T-helper 1 cell (primary cell): ENCODE measurements around the gene PRDX5.

ENCODE experiments used
- DNase-seq, 5 donors: peaks; one replicate each; pipeline ENCODE4 v3.0.0-alpha.2; 2012 to 2020
- total RNA-seq, 4 donors: gene quantifications; one replicate each; lab custom pipeline; 2026; lab: John Stamatoyannopoulos, UW

Gene PRDX5
- 21.1 to 31.0 (median 26.8) reads per million in 4 donors for total RNA-seq

GRCh38 chr11:64317961-64318765 is at the start of gene PRDX5:
Gene PRDX5, plus strand, starts transcription at chr11:64318121. Its CDS starts 95 bp downstream, at chr11:64318216.
- DNase-seq = peak; percentile 89 to 99 (median 92)

- peak in 3 of 5 donors; percentile 25 to 63 (median 27) for DNase-seq
Measured at GRCh38 chr11:64268893-64269539, 48.9 kb upstream of the PRDX5 start.

- DNase-seq = peak; percentile 94 to 99 (median 96)
Measured at GRCh38 chr11:64269540-64270220, 48.2 kb upstream of the PRDX5 start.

GRCh38 chr11:64275031-64275800 is 42.7 kb upstream of the PRDX5 start:
- DNase-seq = no peak

- no peak for DNase-seq
Measured at GRCh38 chr11:64275841-64276240, 42.1 kb upstream of the PRDX5 start.

GRCh38 chr11:64276653-64277431 is 41.1 kb upstream of the PRDX5 start:
- no peak for DNase-seq

- no peak for DNase-seq
Measured at GRCh38 chr11:64278576-64279190, 39.2 kb upstream of the PRDX5 start.

GRCh38 chr11:64281957-64282770 is 35.8 kb upstream of the PRDX5 start:
- DNase-seq = no peak

- no peak for DNase-seq
Measured at GRCh38 chr11:64283092-64283491, 34.8 kb upstream of the PRDX5 start.

- DNase-seq = peak; percentile 89 to 94 (median 92)
Measured at GRCh38 chr11:64284048-64284961, 33.6 kb upstream of the PRDX5 start, which contains the start of gene BAD. Gene BAD, minus strand, starts transcription at chr11:64284665. Its CDS starts 297 bp downstream, at chr11:64284368.

- peak; percentile 78 to 88 (median 87) for DNase-seq
Measured at GRCh38 chr11:64284962-64285884, 32.7 kb upstream of the PRDX5 start, which contains the start of gene GPR137. Gene GPR137, plus strand, starts transcription at chr11:64285848. Its CDS starts 677 bp downstream, at chr11:64286525.

- DNase-seq = peak in 1 of 5 donors; percentile 40
Measured at GRCh38 chr11:64285885-64286800, 31.8 kb upstream of the PRDX5 start.

- no peak for DNase-seq
Measured at GRCh38 chr11:64286801-64287159, 31.1 kb upstream of the PRDX5 start.

GRCh38 chr11:64287676-64288352 is 30.1 kb upstream of the PRDX5 start:
- DNase-seq = no peak

GRCh38 chr11:64288353-64288750 is 29.6 kb upstream of the PRDX5 start:
- no peak for DNase-seq

- DNase-seq = no peak
Measured at GRCh38 chr11:64289002-64289564, 28.8 kb upstream of the PRDX5 start.
